ENCODE results near the gene SUSD3. TPM values are rescaled to one million over a fixed set of nuclear protein-coding genes. Genes with fewer than 3 reads are reported as not detected.
"Not testable (repeated sequence)": the region's sequence is repeated elsewhere in the genome, so short reads cannot be mapped to it uniquely, and the experiment has no call there.

The SUSD3 gene
- total and polyA plus RNA-seq, 7 experiments from 2014 or later, result 62.8 to 315 (median 78.8) TPM

DNA sequence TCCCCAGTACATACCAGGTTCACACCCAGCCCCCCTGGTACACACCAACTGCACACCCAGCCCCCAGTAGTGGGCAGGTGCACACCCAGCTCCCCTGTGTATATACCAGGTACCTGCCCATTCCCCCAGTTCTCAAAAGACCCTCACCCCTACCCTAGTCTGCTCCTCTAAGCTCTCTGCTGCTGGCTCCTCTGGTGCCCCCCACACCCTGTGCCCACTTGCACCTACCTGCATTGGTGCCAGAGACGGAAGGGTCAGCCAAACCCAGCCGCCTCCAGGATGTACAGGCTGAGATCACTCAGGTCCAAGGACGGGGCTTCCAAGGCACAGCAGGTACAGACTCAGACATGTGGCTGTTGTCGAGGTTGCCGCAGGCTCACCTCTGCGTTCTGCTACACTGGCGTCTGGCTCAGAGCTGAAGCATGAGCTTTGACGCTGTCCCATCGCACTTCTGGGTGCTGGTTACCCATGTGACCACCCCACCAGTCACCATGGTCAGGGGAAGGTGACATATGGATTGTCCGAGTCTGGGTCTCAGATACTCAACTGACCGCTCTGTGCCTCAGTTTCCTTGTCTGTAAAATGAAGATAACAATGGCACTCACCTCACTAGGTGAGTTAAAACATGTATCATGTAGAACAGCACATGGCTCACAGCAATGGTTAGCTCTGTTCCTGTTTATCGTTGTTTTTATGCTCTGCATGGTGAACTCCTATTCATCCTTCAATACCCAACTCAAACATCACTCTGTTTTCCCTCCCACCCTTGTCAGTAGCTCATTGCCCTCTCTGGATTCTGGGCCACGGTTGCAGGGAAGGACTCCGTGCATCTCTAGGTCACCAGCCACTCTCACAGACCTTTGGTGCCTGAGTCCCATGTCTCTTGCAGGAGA is 45.3 kb upstream of the SUSD3 start:
- CTCF ChIA-PET, result interaction anchor here (0.5 to 3.0 kb wide), 5 partner anchors 10 to 136 kb away, joined by 3 to 11 read pairs (median 3); no protein-coding TSS in a partner anchor
- H3K9me3 ChIP-seq (ENCODE audit: control insufficient read depth in 2 of 3, low read length in 3 of 3), result no peaks in the 10 kb centered on the region
- ATAC-seq (no peak), DNase-seq (no peak)
- H3K27me3 ChIP-seq (ENCODE audit: control insufficient read depth in 2 of 2, insufficient read depth in 2 of 2, low read length in 2 of 2), result no peaks in the 10 kb centered on the region
- intact Hi-C loops (cut with micrococcal nuclease), result loop anchor here in 1 of 2 donors (1.0 kb wide), 1 partner anchor 10 kb away; no protein-coding TSS in a partner anchor
- H3K4me1 ChIP-seq (ENCODE audit: control insufficient read depth in 2 of 2, insufficient read depth in 2 of 2, low read length in 2 of 2), result peaks cover 0 to 11% of the 10 kb centered on the region in 2 donors
- Mint-ChIP-seq H3K27me3 (no peaks in the 10 kb centered on the region), H3K9me3 (peaks cover 0 to under 1% (median 0%) of the 10 kb centered on the region in 11 donors), H3K4me3 (no peak overlapping the region), H3K27ac (peak overlapping the region in 8 of 9 donors; percentile 59 to 91 (median 84)), H3K36me3 (peaks cover 0 to 41% (median 27%) of the 10 kb centered on the region in 5 donors), H3K4me1 (peaks cover 14 to 42% (median 22%) of the 10 kb centered on the region in 7 donors)
- peaks cover 24 to 89% (median 54%) of the 10 kb centered on the region in 3 experiments for H3K36me3 ChIP-seq (ENCODE audit: control insufficient read depth in 2 of 3, insufficient read depth in 3 of 3, low read length in 3 of 3)
- POLR2A ChIA-PET, result interaction anchor here (0.5 to 8.5 kb wide), 10 partner anchors 9 to 137 kb away, joined by 3 to 99 read pairs (median 4); no protein-coding TSS in a partner anchor
- H3K4me3 ChIP-seq (ENCODE audit: low read length), result no peak overlapping the region
- peak overlapping the region; percentile 23 for H3K27ac ChIP-seq (ENCODE audit: low read depth, low read length)

DNA sequence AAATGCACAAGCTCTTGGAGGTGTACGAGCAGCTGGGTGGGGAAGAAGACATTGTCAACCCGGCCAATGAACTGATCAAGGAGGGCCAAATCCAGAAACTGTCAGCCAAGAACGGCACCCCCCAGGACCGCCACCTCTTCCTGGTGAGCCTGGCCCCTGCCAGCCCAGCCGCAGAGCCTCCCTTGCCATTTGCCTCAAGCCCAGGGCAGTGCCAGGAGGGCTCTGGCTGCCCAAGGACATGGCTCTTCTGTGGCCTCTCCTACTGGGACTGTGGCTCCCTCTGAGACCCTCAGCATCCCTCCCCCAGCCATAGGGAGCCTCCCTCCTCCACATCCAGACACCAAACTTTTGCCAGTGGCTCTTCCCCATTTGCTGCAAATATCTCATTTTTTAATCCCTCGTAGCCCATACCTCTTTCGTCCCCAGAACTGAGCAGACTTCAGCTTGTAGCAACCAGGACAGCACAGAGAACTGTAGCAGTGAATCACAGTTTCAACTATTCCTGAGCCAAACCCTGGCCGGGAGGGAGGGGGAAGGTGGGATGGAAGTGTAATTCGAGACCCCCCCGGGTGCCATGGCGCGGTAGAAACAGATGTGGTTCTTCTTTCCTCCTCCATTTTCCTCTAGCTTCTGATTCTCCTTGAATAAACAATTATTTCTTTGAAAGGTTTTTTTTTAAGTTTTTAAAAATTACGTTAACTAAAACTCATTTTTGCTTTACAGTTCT is 44.5 kb upstream of the SUSD3 start:
- POLR2A ChIA-PET, result interaction anchor here (0.6 to 8.5 kb wide), 8 partner anchors 10 to 155 kb away, joined by 3 to 99 read pairs (median 8); no protein-coding TSS in a partner anchor
- H3K4me1 ChIP-seq (ENCODE audit: control insufficient read depth in 2 of 2, insufficient read depth in 2 of 2, low read length in 2 of 2), result peaks cover 0 to 8% of the 10 kb centered on the region in 2 donors
- CTCF ChIA-PET, result interaction anchor here (0.7 to 3.0 kb wide), 6 partner anchors 9 to 57 kb away, joined by 3 to 16 read pairs (median 6); no protein-coding TSS in a partner anchor
- Mint-ChIP-seq H3K36me3 (peaks cover under 1 to 45% (median 30%) of the 10 kb centered on the region in 5 donors), H3K9me3 (peaks cover 0 to 1% (median 0%) of the 10 kb centered on the region in 11 donors), H3K4me1 (peaks cover 14 to 46% (median 25%) of the 10 kb centered on the region in 7 donors), H3K27ac (peak overlapping the region in 8 of 9 donors; percentile 27 to 91 (median 84)), H3K4me3 (peak overlapping the region in 2 of 10 donors; percentile 14 to 20), H3K27me3 (no peaks in the 10 kb centered on the region)
- H3K27ac ChIP-seq (ENCODE audit: low read depth, low read length), result peak overlapping the region; percentile 0
- no peaks in the 10 kb centered on the region for H3K9me3 ChIP-seq (ENCODE audit: control insufficient read depth in 2 of 3, low read length in 3 of 3)
- no peaks in the 10 kb centered on the region for H3K27me3 ChIP-seq (ENCODE audit: control insufficient read depth in 2 of 2, insufficient read depth in 2 of 2, low read length in 2 of 2)
- no peak for DNase-seq
- H3K4me3 ChIP-seq (ENCODE audit: low read length), result no peak overlapping the region
- ATAC-seq, result no peak
- H3K36me3 ChIP-seq (ENCODE audit: control insufficient read depth in 2 of 3, insufficient read depth in 3 of 3, low read length in 3 of 3), result peaks cover 20 to 89% (median 50%) of the 10 kb centered on the region in 3 experiments
- intact Hi-C loops (cut with micrococcal nuclease), result loop anchor here in 1 of 2 donors (2.0 kb wide), 1 partner anchor 15 kb away; no protein-coding TSS in a partner anchor

- intact Hi-C loops (cut with micrococcal nuclease), result loop anchor here in 1 of 2 donors (2.0 kb wide), 1 partner anchor 14 kb away; no protein-coding TSS in a partner anchor
- not testable (repeated sequence) for H3K27me3 Mint-ChIP-seq; H3K4me3 Mint-ChIP-seq; H3K27me3 ChIP-seq (ENCODE audit: control insufficient read depth in 2 of 2, insufficient read depth in 2 of 2, low read length in 2 of 2); H3K4me3 ChIP-seq (ENCODE audit: low read length); H3K9me3 ChIP-seq (ENCODE audit: control insufficient read depth in 2 of 3, low read length in 3 of 3); ATAC-seq; H3K9me3 Mint-ChIP-seq; DNase-seq
- H3K27ac Mint-ChIP-seq, result peak overlapping the region in 4 of 9 donors; percentile 19 to 72 (median 38)
- peaks cover 19 to 89% (median 51%) of the 10 kb centered on the region in 3 experiments for H3K36me3 ChIP-seq (ENCODE audit: control insufficient read depth in 2 of 3, insufficient read depth in 3 of 3, low read length in 3 of 3)
- H3K36me3 Mint-ChIP-seq, result peaks cover 8 to 47% (median 33%) of the 10 kb centered on the region in 5 donors
- peaks cover 22 to 47% (median 29%) of the 10 kb centered on the region in 7 donors for H3K4me1 Mint-ChIP-seq
- peak overlapping the region; percentile 23 for H3K27ac ChIP-seq (ENCODE audit: low read depth, low read length)
- CTCF ChIA-PET, result interaction anchor here (1.1 to 3.0 kb wide), 4 partner anchors 10 to 35 kb away, joined by 4 to 16 read pairs (median 10); no protein-coding TSS in a partner anchor
- peaks cover 3 to 14% of the 10 kb centered on the region in 2 donors for H3K4me1 ChIP-seq (ENCODE audit: control insufficient read depth in 2 of 2, insufficient read depth in 2 of 2, low read length in 2 of 2)
- POLR2A ChIA-PET, result interaction anchor here (1.1 to 8.5 kb wide), 6 partner anchors 10 to 50 kb away, joined by 4 to 99 read pairs (median 12); no protein-coding TSS in a partner anchor
Measured at GRCh38 chr9:93015190-93015589, 43.3 kb upstream of the SUSD3 start.

GRCh38 chr9:93017621-93018020 is 40.9 kb upstream of the SUSD3 start:
- CTCF ChIA-PET, result interaction anchor here (0.9 kb wide), 1 partner anchor 39 kb away, joined by 3 read pairs; no protein-coding TSS in a partner anchor
- H3K36me3 ChIP-seq (ENCODE audit: control insufficient read depth in 2 of 3, insufficient read depth in 3 of 3, low read length in 3 of 3), result peaks cover 22 to 93% (median 45%) of the 10 kb centered on the region in 3 experiments

DNA sequence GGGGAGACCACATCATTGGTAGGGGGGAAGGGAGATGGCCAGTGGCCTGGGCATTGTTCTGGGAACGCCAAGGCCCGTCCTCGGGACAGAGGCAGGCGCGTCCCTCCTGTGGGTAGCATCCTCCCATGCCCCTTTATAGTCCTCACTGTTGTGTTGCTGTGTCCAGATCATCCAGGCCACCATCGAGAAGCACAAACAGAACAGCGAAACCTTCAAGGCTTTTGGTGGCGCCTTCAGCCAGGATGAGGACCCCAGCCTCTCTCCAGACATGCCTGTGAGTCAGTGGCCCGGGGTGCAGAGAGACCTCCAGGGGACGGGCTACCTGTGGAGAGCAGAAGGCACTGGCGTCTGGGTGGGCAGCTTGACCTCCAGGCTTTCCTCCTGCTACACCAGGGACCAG is 38.4 kb upstream of the SUSD3 start:
- no peak for ATAC-seq
- H3K4me1 Mint-ChIP-seq, result peaks cover 29 to 75% (median 66%) of the 10 kb centered on the region in 7 donors
- intact Hi-C loops (cut with micrococcal nuclease), result no loop called here

More at GRCh38 chr9:93017621-93018020, 40.9 kb upstream of the SUSD3 start:
- DNase-seq (peak in 1 of 9 donors; percentile 8), ATAC-seq (no peak)
- H3K27me3 ChIP-seq (ENCODE audit: control insufficient read depth in 2 of 2, insufficient read depth in 2 of 2, low read length in 2 of 2), result no peaks in the 10 kb centered on the region
- H3K27ac ChIP-seq (ENCODE audit: low read depth, low read length), result peak overlapping the region; percentile 90
- intact Hi-C loops (cut with micrococcal nuclease), result no loop called here
- H3K4me1 ChIP-seq (ENCODE audit: control insufficient read depth in 2 of 2, insufficient read depth in 2 of 2, low read length in 2 of 2), result peaks cover 9 to 34% of the 10 kb centered on the region in 2 donors
- Mint-ChIP-seq H3K4me3 (no peak overlapping the region), H3K27me3 (no peaks in the 10 kb centered on the region), H3K27ac (peak overlapping the region in 8 of 9 donors; percentile 74 to 100 (median 92)), H3K4me1 (peaks cover 22 to 64% (median 50%) of the 10 kb centered on the region in 7 donors), H3K9me3 (peaks cover 0 to 1% (median 0%) of the 10 kb centered on the region in 11 donors), H3K36me3 (peaks cover 8 to 61% (median 34%) of the 10 kb centered on the region in 5 donors)
- no peak overlapping the region for H3K4me3 ChIP-seq (ENCODE audit: low read length)
- H3K9me3 ChIP-seq (ENCODE audit: control insufficient read depth in 2 of 3, low read length in 3 of 3), result no peaks in the 10 kb centered on the region
- POLR2A ChIA-PET, result interaction anchor here (0.9 to 18.3 kb wide), 5 partner anchors 9 to 51 kb away, joined by 3 to 233 read pairs (median 25); no protein-coding TSS in a partner anchor

More for the DNA sequence above, 38.4 kb upstream of the SUSD3 start:
- Mint-ChIP-seq H3K27me3 (no peaks in the 10 kb centered on the region), H3K9me3 (peaks cover 0 to 1% (median 0%) of the 10 kb centered on the region in 11 donors), H3K4me3 (peak overlapping the region in 1 of 10 donors; percentile 42), H3K27ac (peak overlapping the region in 8 of 9 donors; percentile 95 to 100 (median 98)), H3K36me3 (peaks cover 8 to 53% (median 31%) of the 10 kb centered on the region in 5 donors)
- POLR2A ChIA-PET, result interaction anchor here (0.7 to 19.6 kb wide), 13 partner anchors 8 to 114 kb away, joined by 3 to 365 read pairs (median 4); partner anchors contain the start of genes NINJ1 and SUSD3
- peaks cover 18 to 54% of the 10 kb centered on the region in 2 donors for H3K4me1 ChIP-seq (ENCODE audit: control insufficient read depth in 2 of 2, insufficient read depth in 2 of 2, low read length in 2 of 2)
- CTCF ChIA-PET, result interaction anchor here (0.8 to 1.3 kb wide), 5 partner anchors 8 to 304 kb away, joined by 3 to 4 read pairs (median 4); no protein-coding TSS in a partner anchor
- H3K36me3 ChIP-seq (ENCODE audit: control insufficient read depth in 2 of 3, insufficient read depth in 3 of 3, low read length in 3 of 3), result peaks cover 24 to 93% (median 42%) of the 10 kb centered on the region in 3 experiments
- H3K27ac ChIP-seq (ENCODE audit: low read depth, low read length), result peak overlapping the region; percentile 90
- H3K9me3 ChIP-seq (ENCODE audit: control insufficient read depth in 2 of 3, low read length in 3 of 3), result no peaks in the 10 kb centered on the region
- H3K4me3 ChIP-seq (ENCODE audit: low read length), result no peak overlapping the region
- no peaks in the 10 kb centered on the region for H3K27me3 ChIP-seq (ENCODE audit: control insufficient read depth in 2 of 2, insufficient read depth in 2 of 2, low read length in 2 of 2)
- no peak for DNase-seq

All from naive thymus-derived CD4-positive, alpha-beta T cell (primary cell).